Progenitor cell of endocrine pancreas (in vitro differentiated cells): ENCODE results near the gene SP1. TPM values are rescaled to one million over a fixed set of nuclear protein-coding genes. Genes with fewer than 3 reads are reported as not detected.
A peak's percentile ranks its signal among the peaks of the same experiment; 100 is the strongest.

Experiments
- DNase-seq: peaks from one replicate; pipeline ENCODE4 v3.0.0; 2021; ENCODE audit warnings: low spot score; ENCODE audit not compliant: unreplicated experiment
- H3K27ac Mint-ChIP-seq: 2 replicates; pipeline ENCODE4 v1.8.0; 2021; ENCODE audit warnings: mild to moderate bottlenecking, moderate library complexity, mixed read lengths
- H3K27me3 Mint-ChIP-seq: 2 replicates; pipeline ENCODE4 v1.8.0; 2021; ENCODE audit warnings: mixed read lengths
- H3K36me3 Mint-ChIP-seq: 2 replicates; pipeline ENCODE4 v1.8.0; 2022; ENCODE audit warnings: mixed read lengths; ENCODE audit not compliant: insufficient read depth
- H3K4me1 Mint-ChIP-seq: 2 replicates; pipeline ENCODE4 v1.8.0; 2021; ENCODE audit warnings: low read depth, mixed read lengths
- H3K4me3 Mint-ChIP-seq: 2 replicates; pipeline ENCODE4 v1.8.0; 2021; ENCODE audit warnings: low read depth, mild to moderate bottlenecking, moderate library complexity, mixed read lengths
- H3K9me3 Mint-ChIP-seq: 2 replicates; pipeline ENCODE4 v1.8.0; 2021; ENCODE audit warnings: low read depth, mixed read lengths
- CTCF ChIP-seq: fragments of 200-600 bp; sonication (generic); IDR thresholded peaks from one replicate; pipeline ENCODE4 v1.5.0; 2021; ENCODE audit warnings: antibody characterized with exemption, mild to moderate bottlenecking; ENCODE audit not compliant: unreplicated experiment
- total RNA-seq: library from RNA; stranded (reverse); gene quantifications from 2 replicates; pipeline ENCODE4 v1.2.1, GENCODE V29; 2021

The SP1 gene
- total RNA-seq, 1 donor from 2014 or later: 90.5 TPM

GRCh38 chr12:53378724-53379388 lies 1.1 kb upstream of the SP1 start:
- DNase-seq: no peak
- no peak for TF ChIP-seq CTCF
- peaks cover 28% of the 10 kb centered on the region for H3K4me1 Mint-ChIP-seq
- no peak overlapping the region for H3K4me3 Mint-ChIP-seq
- H3K36me3 Mint-ChIP-seq: peaks cover 14% of the 10 kb centered on the region
- no peaks in the 10 kb centered on the region for H3K27me3 Mint-ChIP-seq
- no peaks in the 10 kb centered on the region for H3K9me3 Mint-ChIP-seq
- H3K27ac Mint-ChIP-seq: no peak overlapping the region

- no peak for TF ChIP-seq CTCF
These were observed 430 bp upstream of the SP1 start for GRCh38 chr12:53379389-53380103.

GRCh38 chr12:53380794-53381730 lies 1.1 kb downstream of the SP1 start:
- Mint-ChIP-seq H3K36me3 (peaks cover 21% of the 10 kb centered on the region), H3K4me1 (peaks cover 34% of the 10 kb centered on the region), H3K9me3 (no peaks in the 10 kb centered on the region), H3K27ac (peak overlapping the region; percentile 99), H3K4me3 (peak overlapping the region; percentile 90), H3K27me3 (no peaks in the 10 kb centered on the region)
- no peak for TF ChIP-seq CTCF
- DNase-seq: peak; percentile 14

More at GRCh38 chr12:53379389-53380103, 430 bp upstream of the SP1 start:
- Mint-ChIP-seq H3K36me3 (peaks cover 16% of the 10 kb centered on the region), H3K9me3 (no peaks in the 10 kb centered on the region), H3K4me1 (peaks cover 30% of the 10 kb centered on the region), H3K27me3 (no peaks in the 10 kb centered on the region), H3K4me3 (no peak overlapping the region), H3K27ac (no peak overlapping the region)
- DNase-seq: peak; percentile 99

- H3K36me3 Mint-ChIP-seq: peaks cover 25% of the 10 kb centered on the region
- peaks cover 35% of the 10 kb centered on the region for H3K4me1 Mint-ChIP-seq
- peak overlapping the region; percentile 99 for H3K27ac Mint-ChIP-seq
These were observed 2.0 kb downstream of the SP1 start for GRCh38 chr12:53381731-53382630.

More at GRCh38 chr12:53381731-53382630, 2.0 kb downstream of the SP1 start:
- TF ChIP-seq CTCF: peak; percentile 48
- no peaks in the 10 kb centered on the region for H3K27me3 Mint-ChIP-seq
- H3K4me3 Mint-ChIP-seq: peak overlapping the region; percentile 90
- no peak for DNase-seq
- H3K9me3 Mint-ChIP-seq: no peaks in the 10 kb centered on the region
